Testis (tissue), 2 donors: ENCODE measurements around the gene CSF3R.

Experiments
- CTCF ChIP-seq, 3 experiments: fragments of 450-650 bp in 2 of 3; fragments of 200-600 bp in 1 of 3; sonication (generic) in 1 of 3; IDR thresholded peaks; one replicate each; pipeline ENCODE4 v1.5.1; 2016 to 2019; ENCODE audit warnings: antibody characterized with exemption in 3 of 3, mild to moderate bottlenecking in 2 of 3, moderate library complexity in 1 of 3
- POLR2A ChIP-seq: fragments of 450-650 bp; IDR thresholded peaks from one replicate; pipeline ENCODE4 v1.6.1; 2017; ENCODE audit warnings: antibody characterized with exemption, mild to moderate bottlenecking, moderate library complexity

- no peak for TF ChIP-seq CTCF (IDR thresholded peaks at IDR 0.05)
- TF ChIP-seq POLR2A: no peak
These were observed 61.1 kb downstream of the CSF3R start for GRCh38 chr1:36421649-36422048.
